22Rv1 (cell line): ENCODE results near the gene KRT81.

Source experiments
- ZFX ChIP-seq: fragments of 450-650 bp; IDR thresholded peaks from 2 replicates; pipeline ENCODE4 v1.6.1; 2017; ENCODE audit warnings: antibody characterized with exemption, borderline replicate concordance
- TF ChIP-seq, protein P1 (sequence below): fragments of 450-650 bp; IDR thresholded peaks from 2 replicates; pipeline ENCODE4 v1.5.1; 2017; ENCODE audit warnings: mild to moderate bottlenecking

DNA sequence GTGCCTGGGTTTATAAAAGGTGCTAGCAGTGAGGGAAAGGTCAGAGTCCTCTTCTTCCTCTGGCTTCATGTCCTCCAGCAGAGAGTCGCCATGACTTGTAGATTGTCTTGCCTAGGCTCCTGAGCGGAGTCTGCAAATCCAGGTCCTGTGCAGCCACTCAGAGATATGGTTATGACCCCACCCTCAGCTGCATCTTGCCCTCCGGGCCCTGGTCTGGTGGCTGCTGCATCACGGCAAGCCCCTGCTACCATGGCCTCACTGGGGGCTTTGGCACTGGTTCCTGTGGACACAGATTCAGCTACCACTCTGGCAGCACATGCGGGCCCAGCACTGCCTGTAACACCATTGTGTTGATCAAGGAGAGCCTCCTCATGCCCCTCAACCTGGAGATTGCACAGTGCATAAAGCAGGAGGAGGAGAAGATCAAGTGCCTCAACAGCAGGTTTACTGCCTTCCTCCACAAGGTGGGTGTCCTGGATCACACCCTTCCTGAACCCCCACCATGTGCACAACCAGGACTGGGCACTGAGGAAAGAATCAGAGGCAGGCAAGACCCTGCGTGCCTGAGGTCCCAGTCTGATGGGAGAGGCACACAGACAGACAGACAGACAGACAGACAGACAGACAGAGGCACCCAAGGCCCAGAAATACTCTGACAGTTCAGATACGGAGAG is 27.4 kb downstream of the KRT81 start:
- TF ChIP-seq, protein P1, sequence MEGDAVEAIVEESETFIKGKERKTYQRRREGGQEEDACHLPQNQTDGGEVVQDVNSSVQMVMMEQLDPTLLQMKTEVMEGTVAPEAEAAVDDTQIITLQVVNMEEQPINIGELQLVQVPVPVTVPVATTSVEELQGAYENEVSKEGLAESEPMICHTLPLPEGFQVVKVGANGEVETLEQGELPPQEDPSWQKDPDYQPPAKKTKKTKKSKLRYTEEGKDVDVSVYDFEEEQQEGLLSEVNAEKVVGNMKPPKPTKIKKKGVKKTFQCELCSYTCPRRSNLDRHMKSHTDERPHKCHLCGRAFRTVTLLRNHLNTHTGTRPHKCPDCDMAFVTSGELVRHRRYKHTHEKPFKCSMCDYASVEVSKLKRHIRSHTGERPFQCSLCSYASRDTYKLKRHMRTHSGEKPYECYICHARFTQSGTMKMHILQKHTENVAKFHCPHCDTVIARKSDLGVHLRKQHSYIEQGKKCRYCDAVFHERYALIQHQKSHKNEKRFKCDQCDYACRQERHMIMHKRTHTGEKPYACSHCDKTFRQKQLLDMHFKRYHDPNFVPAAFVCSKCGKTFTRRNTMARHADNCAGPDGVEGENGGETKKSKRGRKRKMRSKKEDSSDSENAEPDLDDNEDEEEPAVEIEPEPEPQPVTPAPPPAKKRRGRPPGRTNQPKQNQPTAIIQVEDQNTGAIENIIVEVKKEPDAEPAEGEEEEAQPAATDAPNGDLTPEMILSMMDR, result no peak
- no peak for TF ChIP-seq ZFX
